Measurements from ENCODE around the gene SRP54. TPM values are rescaled to one million over a fixed set of nuclear protein-coding genes. Genes with fewer than 3 reads are reported as not detected.

The SRP54 gene
- total RNA-seq, 1 experiment from 2014 or later: 44.5 TPM

- no TSS peak for BruUV-seq (replicated peaks)
- TF ChIP-seq CTCF (conservative IDR thresholded peaks at IDR 0.05) (no peak), EZH2 (IDR thresholded peaks at IDR 0.05; ENCODE audit: low read depth) (no peak)
Observed at GRCh38 chr14:35004839-35005238, 22.0 kb downstream of the SRP54 start.

GRCh38 chr14:35016568-35016967, 33.8 kb downstream of the SRP54 start:
- Histone ChIP-seq H3K4me3 (no peak overlapping the region), H3K4me1 (replicated peaks; ENCODE audit: insufficient read depth) (no peaks in the 10 kb centered on the region), H3K36me3 (ENCODE audit: low read depth) (no peaks in the 10 kb centered on the region), H3K9me3 (ENCODE audit: insufficient read depth, low read depth) (no peaks in the 10 kb centered on the region), H3K27ac (no peak overlapping the region), H3F3A (ENCODE audit: insufficient read depth, low read depth) (no peaks in the 10 kb centered on the region), H4K20me1 (ENCODE audit: insufficient read depth) (no peaks in the 10 kb centered on the region), H3K9me2 (ENCODE audit: insufficient read depth) (no peaks in the 10 kb centered on the region), H3K4me2 (no peak overlapping the region), H3K27me3 (ENCODE audit: insufficient read depth, low read depth) (no peaks in the 10 kb centered on the region), H3K79me2 (ENCODE audit: low read depth) (no peaks in the 10 kb centered on the region), H2AFZ (no peak overlapping the region)
- ChIA-PET CTCF (no interaction called here), POLR2A (ENCODE audit: unreplicated experiment) (no interaction called here)
- DNase-seq: no peak
- no TSS peak for BruUV-seq (replicated peaks)
- intact Hi-C loops (cut with micrococcal nuclease; ENCODE audit: unreplicated experiment): no loop called here
- TF ChIP-seq EZH2 (IDR thresholded peaks at IDR 0.05; ENCODE audit: low read depth): no peak
- no peak for TF ChIP-seq CTCF (conservative IDR thresholded peaks at IDR 0.05)

More at GRCh38 chr14:35004839-35005238, 22.0 kb downstream of the SRP54 start:
- no peaks in the 10 kb centered on the region for H3K36me3 ChIP-seq (ENCODE audit: low read depth)
- ChIA-PET CTCF (no interaction called here), POLR2A (ENCODE audit: unreplicated experiment) (no interaction called here)
- no peaks in the 10 kb centered on the region for H3K4me1 ChIP-seq (replicated peaks; ENCODE audit: insufficient read depth)
- H3K4me3 ChIP-seq: no peak overlapping the region
- no peaks in the 10 kb centered on the region for H4K20me1 ChIP-seq (ENCODE audit: insufficient read depth)
- H3F3A ChIP-seq (ENCODE audit: insufficient read depth, low read depth): no peaks in the 10 kb centered on the region
- intact Hi-C loops (cut with micrococcal nuclease; ENCODE audit: unreplicated experiment): no loop called here
- no peaks in the 10 kb centered on the region for H3K27me3 ChIP-seq (ENCODE audit: insufficient read depth, low read depth)
- H3K9me3 ChIP-seq (ENCODE audit: insufficient read depth, low read depth): no peaks in the 10 kb centered on the region
- H3K4me2 ChIP-seq: no peak overlapping the region
- H3K27ac ChIP-seq: no peak overlapping the region
- no peaks in the 10 kb centered on the region for H3K79me2 ChIP-seq (ENCODE audit: low read depth)
- no peak overlapping the region for H2AFZ ChIP-seq
- H3K9me2 ChIP-seq (ENCODE audit: insufficient read depth): no peaks in the 10 kb centered on the region
- no peak for DNase-seq

- Histone ChIP-seq H3K27me3 (ENCODE audit: insufficient read depth, low read depth) (no peaks in the 10 kb centered on the region), H3K36me3 (ENCODE audit: low read depth) (no peaks in the 10 kb centered on the region), H3K4me3 (no peak overlapping the region), H2AFZ (no peak overlapping the region), H3K9me2 (ENCODE audit: insufficient read depth) (no peaks in the 10 kb centered on the region), H3K79me2 (ENCODE audit: low read depth) (no peaks in the 10 kb centered on the region), H3K9me3 (ENCODE audit: insufficient read depth, low read depth) (no peaks in the 10 kb centered on the region), H4K20me1 (ENCODE audit: insufficient read depth) (no peaks in the 10 kb centered on the region), H3K4me2 (no peak overlapping the region), H3F3A (ENCODE audit: insufficient read depth, low read depth) (no peaks in the 10 kb centered on the region), H3K27ac (no peak overlapping the region), H3K4me1 (replicated peaks; ENCODE audit: insufficient read depth) (no peaks in the 10 kb centered on the region)
- ChIA-PET CTCF (no interaction called here), POLR2A (ENCODE audit: unreplicated experiment) (no interaction called here)
- DNase-seq: no peak
- no peak for TF ChIP-seq EZH2 (IDR thresholded peaks at IDR 0.05; ENCODE audit: low read depth)
- no peak for TF ChIP-seq CTCF (conservative IDR thresholded peaks at IDR 0.05)
- intact Hi-C loops (cut with micrococcal nuclease; ENCODE audit: unreplicated experiment): no loop called here
- BruUV-seq (replicated peaks): no TSS peak
Observed at GRCh38 chr14:35020713-35021112, 37.9 kb downstream of the SRP54 start.

Data from PC-9 (cell line).